Stomach (tissue), 9 donors: ENCODE results near the gene KATNAL2. TPM values are rescaled to one million over a fixed set of nuclear protein-coding genes. Genes with fewer than 3 reads are reported as not detected.

ENCODE experiments used
- DNase-seq, 2 donors: peaks; one replicate each; pipeline versions ENCODE4 v3.0.0 to v3.0.0-alpha.2; 2013 to 2019
- H3K27ac ChIP-seq, 5 donors: fragments of 200-600 bp in 4 of 5; sonication (generic) in 4 of 5; one replicate each; pipeline ENCODE4 v1.5.1; 2013 to 2019; ENCODE audit warnings: mild to moderate bottlenecking in 1 of 5, moderate library complexity in 1 of 5
- H3K27me3 ChIP-seq, 3 donors: fragments of 200-600 bp; sonication (generic); one replicate each; pipeline ENCODE4 v1.5.1; 2017 to 2019; ENCODE audit warnings: mixed run types in 1 of 3
- H3K36me3 ChIP-seq, 4 donors: fragments of 200-600 bp; sonication (generic); 1 replicate in 3 of 4; 2 replicates in 1 of 4; pipeline ENCODE4 v1.5.1; 2016 to 2019
- H3K4me1 ChIP-seq, 4 donors: fragments of 200-600 bp; sonication (generic); one replicate each; pipeline ENCODE4 v1.5.1; 2016 to 2019
- H3K4me3 ChIP-seq, 4 donors: fragments of 200-600 bp; sonication (generic) in 3 of 4; one replicate each; pipeline ENCODE4 v1.5.1; 2016 to 2019; ENCODE audit warnings: mild to moderate bottlenecking in 1 of 4
- H3K9me3 ChIP-seq, 4 donors: fragments of 200-600 bp; sonication (generic); one replicate each; pipeline ENCODE4 v1.5.1; 2016 to 2019
- EP300 ChIP-seq: sonication (generic); formaldehyde crosslinking; IDR thresholded peaks from one replicate; pipeline ENCODE4 v1.6.1; 2017; ENCODE audit warnings: antibody characterized with exemption
- POLR2A ChIP-seq, 4 donors: fragments of 450-650 bp; IDR thresholded peaks; one replicate each; pipeline ENCODE4 v1.6.1; 2016; ENCODE audit warnings: antibody characterized with exemption in 4 of 4, control low read depth in 2 of 4, mild to moderate bottlenecking in 1 of 4, moderate library complexity in 1 of 4
- POLR2AphosphoS5 ChIP-seq, 3 donors: sonication (generic); formaldehyde crosslinking; IDR thresholded peaks; one replicate each; pipeline ENCODE4 v1.6.1; 2016; ENCODE audit warnings: antibody characterized with exemption in 3 of 3
- WGBS, 5 donors: extraction: QIAGEN DNeasy Blood & Tissue Kit in 3 of 5; methylation state at CpG; one replicate each; pipeline versions ENCODE4 v1.1.5 to v1.1.7; 2013 to 2018; 5-methylcytosine and 5-hydroxymethylcytosine counted together
- intact Hi-C: fragments of 100-400 bp; cut with DNase I; formaldehyde crosslinking; loops from one replicate; pipeline ENCODE4 v1.15.1; 2023; ENCODE audit warnings: low total_unique reads
- polyA plus RNA-seq, 3 donors: library from polyadenylated mRNA; stranded (reverse); fragments of 200-250 nt; gene quantifications; one replicate each; pipeline ENCODE4 v1.2.3, GENCODE V29; 2013
- total RNA-seq, 5 donors: library from RNA; depleted of rRNA; stranded (reverse); fragments of >200 nt; gene quantifications; one replicate each; pipeline versions ENCODE4 v1.1.0 to v1.2.3, GENCODE V29; 2014 to 2016
- TF ChIP-seq, protein P1 (sequence below), 7 experiments: fragments of 450-650 bp in 4 of 7; fragments of 200-600 bp in 3 of 7; sonication (generic) in 3 of 7; IDR thresholded peaks; one replicate each; pipeline ENCODE4 v1.5.1; 2016 to 2019; ENCODE audit warnings: antibody characterized with exemption in 7 of 7, control low read depth in 2 of 7, mild to moderate bottlenecking in 1 of 7
- donor health status: healthy with polysubstance abuse.
- donor health status: Bipolar disorder and iron deficiency.
- donor health status: healthy.

The KATNAL2 gene
- total and polyA plus RNA-seq, 8 donors: 0.43 to 39.1 (median 2.7) TPM; not detected in 1

DNA sequence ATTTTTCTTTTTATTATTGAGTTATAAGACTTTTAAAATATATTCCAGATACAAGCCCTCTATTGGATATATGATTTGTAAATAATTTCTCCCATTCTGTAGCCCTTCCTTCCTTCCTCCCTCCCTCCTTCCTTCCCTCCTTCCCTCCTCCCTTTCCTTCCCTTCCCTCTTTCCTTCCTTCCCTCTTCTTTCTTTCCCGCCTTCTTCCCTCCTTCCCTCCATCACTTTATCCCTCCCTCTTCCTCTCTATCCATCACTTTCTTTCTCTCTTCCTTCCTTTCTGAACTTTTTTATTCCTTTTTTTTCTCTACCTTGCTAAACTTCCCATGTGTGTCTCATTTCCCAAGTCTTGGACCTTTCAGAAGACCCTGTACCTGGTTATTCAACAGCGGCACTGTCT lies 163.5 kb downstream of the KATNAL2 start:
- Histone ChIP-seq H3K4me3 (no peak overlapping the region), H3K4me1 (no peaks in the 10 kb centered on the region), H3K27ac (no peak overlapping the region), H3K27me3 (no peaks in the 10 kb centered on the region), H3K9me3 (no peaks in the 10 kb centered on the region), H3K36me3 (no peaks in the 10 kb centered on the region)
- DNase-seq: no peak
- TF ChIP-seq POLR2A (IDR thresholded peaks at IDR 0.05) (no peak), EP300 (no peak), POLR2AphosphoS5 (IDR thresholded peaks at IDR 0.05) (no peak)
- TF ChIP-seq, protein P1, sequence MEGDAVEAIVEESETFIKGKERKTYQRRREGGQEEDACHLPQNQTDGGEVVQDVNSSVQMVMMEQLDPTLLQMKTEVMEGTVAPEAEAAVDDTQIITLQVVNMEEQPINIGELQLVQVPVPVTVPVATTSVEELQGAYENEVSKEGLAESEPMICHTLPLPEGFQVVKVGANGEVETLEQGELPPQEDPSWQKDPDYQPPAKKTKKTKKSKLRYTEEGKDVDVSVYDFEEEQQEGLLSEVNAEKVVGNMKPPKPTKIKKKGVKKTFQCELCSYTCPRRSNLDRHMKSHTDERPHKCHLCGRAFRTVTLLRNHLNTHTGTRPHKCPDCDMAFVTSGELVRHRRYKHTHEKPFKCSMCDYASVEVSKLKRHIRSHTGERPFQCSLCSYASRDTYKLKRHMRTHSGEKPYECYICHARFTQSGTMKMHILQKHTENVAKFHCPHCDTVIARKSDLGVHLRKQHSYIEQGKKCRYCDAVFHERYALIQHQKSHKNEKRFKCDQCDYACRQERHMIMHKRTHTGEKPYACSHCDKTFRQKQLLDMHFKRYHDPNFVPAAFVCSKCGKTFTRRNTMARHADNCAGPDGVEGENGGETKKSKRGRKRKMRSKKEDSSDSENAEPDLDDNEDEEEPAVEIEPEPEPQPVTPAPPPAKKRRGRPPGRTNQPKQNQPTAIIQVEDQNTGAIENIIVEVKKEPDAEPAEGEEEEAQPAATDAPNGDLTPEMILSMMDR (IDR thresholded peaks at IDR 0.05): no peak
- intact Hi-C loops: no loop called here
- 95 to 98% (median 96%) methylated on average over 2 of the region's 2 CpGs for WGBS, 5 donors

DNA sequence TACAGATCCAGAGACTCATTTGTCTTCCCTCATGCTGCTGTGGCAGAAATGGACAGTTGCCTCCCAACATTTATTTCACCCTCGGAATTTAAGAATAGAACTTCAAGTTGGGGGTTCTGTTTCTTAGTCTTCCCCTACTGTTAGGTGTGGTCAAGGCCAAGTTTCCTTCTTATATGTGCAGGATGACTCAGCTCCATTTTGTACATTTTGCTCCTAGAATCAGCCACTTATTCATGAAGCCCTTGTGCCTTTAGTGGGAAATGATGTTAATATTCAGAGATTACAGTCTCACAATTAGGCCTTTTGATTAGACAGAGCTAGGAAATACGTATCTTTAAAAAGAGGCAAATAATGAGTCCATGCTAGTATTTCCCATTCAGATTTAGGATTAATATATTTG lies 164.2 kb downstream of the KATNAL2 start:
- Histone ChIP-seq H3K4me3 (no peak overlapping the region), H3K4me1 (no peaks in the 10 kb centered on the region), H3K27me3 (no peaks in the 10 kb centered on the region), H3K9me3 (no peaks in the 10 kb centered on the region), H3K36me3 (no peaks in the 10 kb centered on the region), H3K27ac (no peak overlapping the region)
- WGBS, 5 donors: 83 to 89% (median 89%) methylated on average over 2 of the region's 2 CpGs
- intact Hi-C loops: no loop called here
- TF ChIP-seq POLR2A (IDR thresholded peaks at IDR 0.05) (no peak), POLR2AphosphoS5 (IDR thresholded peaks at IDR 0.05) (no peak), EP300 (no peak)
- TF ChIP-seq, protein P1 (IDR thresholded peaks at IDR 0.05): no peak
- no peak for DNase-seq

DNA sequence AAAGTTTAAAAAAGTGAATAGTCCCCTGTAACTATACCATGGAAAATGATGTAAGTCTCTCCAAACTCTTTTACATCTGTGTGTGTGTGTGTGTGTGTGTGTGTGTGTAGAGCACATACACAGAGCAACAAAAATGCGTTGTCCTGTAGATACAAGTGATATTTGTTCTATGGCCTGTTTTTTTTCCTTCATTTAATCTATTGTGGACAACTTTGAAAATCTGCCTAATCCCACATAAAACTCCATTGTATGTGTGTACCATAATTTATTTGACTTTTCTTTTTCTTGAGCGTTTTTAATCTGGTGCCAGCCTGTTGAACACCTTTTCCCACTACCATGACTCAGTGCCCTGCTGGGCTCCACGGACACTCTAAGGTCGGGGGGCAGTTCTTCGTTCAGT lies 170.3 kb downstream of the KATNAL2 start:
- 86 to 96% (median 89%) methylated on average over 5 of the region's 5 CpGs for WGBS, 5 donors
- H3K4me3 ChIP-seq: no peak overlapping the region
- TF ChIP-seq POLR2A (IDR thresholded peaks at IDR 0.05): no peak
- no peak for TF ChIP-seq POLR2AphosphoS5 (IDR thresholded peaks at IDR 0.05)
- TF ChIP-seq, protein P1 (IDR thresholded peaks at IDR 0.05): no peak
- no peak for TF ChIP-seq EP300
- no peaks in the 10 kb centered on the region for H3K9me3 ChIP-seq
- no peaks in the 10 kb centered on the region for H3K4me1 ChIP-seq
- H3K27me3 ChIP-seq: no peaks in the 10 kb centered on the region
- no peak for DNase-seq
- intact Hi-C loops: no loop called here
- no peak overlapping the region for H3K27ac ChIP-seq
- H3K36me3 ChIP-seq: no peaks in the 10 kb centered on the region

DNA sequence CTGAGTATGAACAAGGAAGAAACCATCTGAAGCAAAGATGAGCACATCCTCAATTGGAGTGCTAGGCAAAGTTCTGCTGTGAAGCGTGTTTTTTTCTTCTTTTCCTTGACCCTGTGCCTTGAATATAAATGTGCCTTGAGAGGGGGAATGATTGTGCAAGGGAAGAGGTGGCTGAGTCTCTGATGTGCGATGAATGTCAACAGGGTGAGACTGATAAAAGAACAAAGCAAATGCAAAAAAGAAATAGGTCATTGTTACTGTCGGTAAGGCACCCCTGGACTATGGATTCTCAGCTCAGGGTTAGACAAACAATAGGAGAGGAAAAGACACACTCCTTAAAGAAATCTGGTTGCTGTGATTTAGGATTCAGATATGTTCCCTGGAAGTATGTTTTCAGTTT lies 178.4 kb downstream of the KATNAL2 start:
- peaks cover 0 to 4% (median 1%) of the 10 kb centered on the region in 4 donors for H3K4me1 ChIP-seq
- no peak overlapping the region for H3K27ac ChIP-seq
- no peak for DNase-seq
- H3K9me3 ChIP-seq: no peaks in the 10 kb centered on the region
- no peak overlapping the region for H3K4me3 ChIP-seq
- WGBS, 5 donors: 45 to 77% (median 56%) methylated on average over 3 of the region's 3 CpGs
- no peaks in the 10 kb centered on the region for H3K27me3 ChIP-seq
- H3K36me3 ChIP-seq: no peaks in the 10 kb centered on the region
- intact Hi-C loops: no loop called here
- TF ChIP-seq EP300 (no peak), POLR2AphosphoS5 (IDR thresholded peaks at IDR 0.05) (no peak), POLR2A (IDR thresholded peaks at IDR 0.05) (no peak)
- TF ChIP-seq, protein P1 (IDR thresholded peaks at IDR 0.05): no peak
